Left ventricle myocardium inferior (tissue), 1 donor: ENCODE measurements around the gene CCDC187. TPM values are rescaled to one million over a fixed set of nuclear protein-coding genes. Genes with fewer than 3 reads are reported as not detected.

Source experiments
- DNase-seq: peaks from one replicate; pipeline ENCODE4 v3.0.0-alpha.2; 2020
- H3K27ac ChIP-seq: fragments of 200-600 bp; replicated peaks from 2 replicates; pipeline ENCODE4 v1.8.0; 2021
- H3K27me3 ChIP-seq: fragments of 200-600 bp; 2 replicates; pipeline ENCODE4 v1.8.0; 2021; ENCODE audit warnings: low read depth
- H3K36me3 ChIP-seq: fragments of 200-600 bp; 2 replicates; pipeline ENCODE4 v1.8.0; 2021
- H3K4me1 ChIP-seq: fragments of 200-600 bp; 2 replicates; pipeline ENCODE4 v1.8.0; 2021
- H3K4me3 ChIP-seq: fragments of 200-600 bp; 2 replicates; pipeline ENCODE4 v1.8.0; 2021; ENCODE audit warnings: mild to moderate bottlenecking, moderate library complexity
- H3K9me3 ChIP-seq: fragments of 200-600 bp; replicated peaks from 2 replicates; pipeline ENCODE4 v1.8.0; 2021
- CTCF ChIP-seq: fragments of 200-600 bp; IDR thresholded peaks from 2 replicates; pipeline ENCODE4 v1.8.0; 2021; ENCODE audit warnings: antibody characterized with exemption, mild to moderate bottlenecking, borderline replicate concordance
- intact Hi-C: fragments of 100-400 bp; cut with micrococcal nuclease; formaldehyde crosslinking; loops from one replicate; pipeline ENCODE4 v1.11.0; 2022
- total RNA-seq: library from RNA; stranded (reverse); fragmentation: NEBNext Ultra II Directional; extraction: Animal tissue kit (Norgen Biotek cat#: 25700); gene quantifications from one replicate; pipeline ENCODE4 v1.2.1, GENCODE V29; 2021
- donor health status: DM: no; HTN: yes; CAD: no; lungs with severe emphysema.

CCDC187 gene
- total RNA-seq, 1 donor from 2014 or later = not detected

DNA sequence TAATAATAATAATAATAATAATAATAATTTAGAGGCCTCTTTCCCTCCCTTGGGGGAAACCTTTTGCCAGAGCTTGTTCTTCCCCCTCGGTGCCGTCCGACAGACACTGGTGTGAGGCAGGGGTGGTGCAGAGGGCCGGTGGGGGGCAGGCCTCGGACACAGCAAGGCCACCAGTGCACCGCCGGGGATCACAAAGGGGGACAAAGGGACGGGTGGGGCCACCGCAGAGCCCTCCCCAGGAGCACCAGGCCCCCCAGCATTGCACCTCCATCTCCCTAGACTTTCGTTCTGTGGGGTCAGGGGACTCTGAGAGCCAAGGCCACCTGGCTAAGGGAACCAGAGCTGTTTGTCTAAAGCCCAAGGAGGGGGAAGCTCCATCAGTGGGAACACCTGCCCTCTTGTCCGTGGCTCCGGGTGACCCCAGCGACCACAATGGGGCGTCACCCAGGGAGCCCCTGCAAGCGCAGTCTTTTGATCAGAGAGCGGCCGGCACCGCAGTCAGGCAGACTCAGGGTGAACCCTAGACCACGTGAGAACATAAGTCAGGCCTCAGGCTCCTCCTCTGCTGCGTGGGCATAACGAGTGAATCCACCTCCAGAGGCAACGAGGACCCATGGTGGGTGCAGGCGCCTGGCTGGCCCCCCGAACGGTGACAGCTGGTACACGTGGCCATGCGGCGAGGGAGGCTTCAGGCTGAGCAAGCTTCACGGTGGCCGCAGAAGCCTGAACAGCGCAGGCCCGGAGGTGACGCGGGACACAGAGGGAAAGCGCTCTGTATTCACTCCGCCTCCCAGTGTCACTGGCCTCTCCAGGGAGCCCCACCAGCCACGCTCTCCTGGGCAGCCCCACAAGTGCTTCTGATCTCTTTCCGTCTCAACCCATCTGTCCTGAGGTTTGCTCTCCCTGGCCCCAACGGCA, 46.3 kb downstream of the CCDC187 start:
- no peak for TF ChIP-seq CTCF
- no peak overlapping the region for H3K27ac ChIP-seq
- intact Hi-C loops = no loop called here
- no peaks in the 10 kb centered on the region for H3K36me3 ChIP-seq
- H3K4me3 ChIP-seq = no peak overlapping the region
- H3K4me1 ChIP-seq = peaks cover 8% of the 10 kb centered on the region
- H3K27me3 ChIP-seq = peaks cover 76% of the 10 kb centered on the region
- no peak for DNase-seq
- no peaks in the 10 kb centered on the region for H3K9me3 ChIP-seq

- peak; percentile 15 for TF ChIP-seq CTCF
- Histone ChIP-seq H3K4me1 (peaks cover 8% of the 10 kb centered on the region), H3K9me3 (no peaks in the 10 kb centered on the region), H3K27me3 (peaks cover 66% of the 10 kb centered on the region), H3K36me3 (no peaks in the 10 kb centered on the region), H3K27ac (no peak overlapping the region), H3K4me3 (no peak overlapping the region)
- intact Hi-C loops = no loop called here
- no peak for DNase-seq
These were observed 47.7 kb downstream of the CCDC187 start for GRCh38 chr9:136255896-136256890.

DNA sequence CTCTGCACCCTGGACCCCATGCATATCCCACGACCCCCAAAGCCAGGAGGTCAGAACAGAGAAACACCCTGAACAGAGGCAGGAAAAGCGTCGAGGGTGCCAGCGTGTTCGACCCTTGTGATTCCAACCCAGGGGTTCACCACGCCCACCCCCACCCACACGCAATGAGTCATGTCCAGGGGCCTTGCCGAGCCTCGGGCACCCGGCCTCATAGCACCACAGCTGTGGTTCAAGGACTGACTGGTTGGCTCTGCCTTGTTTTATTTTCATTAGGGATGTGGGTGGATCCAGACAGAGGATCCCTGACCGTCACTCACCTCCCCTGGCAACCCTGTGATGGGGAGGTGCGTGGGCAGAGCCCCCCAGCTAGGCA, 48.7 kb downstream of the CCDC187 start:
- H3K4me3 ChIP-seq = no peak overlapping the region
- H3K4me1 ChIP-seq = peaks cover 8% of the 10 kb centered on the region
- H3K27me3 ChIP-seq = peaks cover 66% of the 10 kb centered on the region
- no peaks in the 10 kb centered on the region for H3K36me3 ChIP-seq
- intact Hi-C loops = no loop called here
- H3K27ac ChIP-seq = no peak overlapping the region
- no peak for TF ChIP-seq CTCF
- H3K9me3 ChIP-seq = no peaks in the 10 kb centered on the region
- DNase-seq = no peak

DNA sequence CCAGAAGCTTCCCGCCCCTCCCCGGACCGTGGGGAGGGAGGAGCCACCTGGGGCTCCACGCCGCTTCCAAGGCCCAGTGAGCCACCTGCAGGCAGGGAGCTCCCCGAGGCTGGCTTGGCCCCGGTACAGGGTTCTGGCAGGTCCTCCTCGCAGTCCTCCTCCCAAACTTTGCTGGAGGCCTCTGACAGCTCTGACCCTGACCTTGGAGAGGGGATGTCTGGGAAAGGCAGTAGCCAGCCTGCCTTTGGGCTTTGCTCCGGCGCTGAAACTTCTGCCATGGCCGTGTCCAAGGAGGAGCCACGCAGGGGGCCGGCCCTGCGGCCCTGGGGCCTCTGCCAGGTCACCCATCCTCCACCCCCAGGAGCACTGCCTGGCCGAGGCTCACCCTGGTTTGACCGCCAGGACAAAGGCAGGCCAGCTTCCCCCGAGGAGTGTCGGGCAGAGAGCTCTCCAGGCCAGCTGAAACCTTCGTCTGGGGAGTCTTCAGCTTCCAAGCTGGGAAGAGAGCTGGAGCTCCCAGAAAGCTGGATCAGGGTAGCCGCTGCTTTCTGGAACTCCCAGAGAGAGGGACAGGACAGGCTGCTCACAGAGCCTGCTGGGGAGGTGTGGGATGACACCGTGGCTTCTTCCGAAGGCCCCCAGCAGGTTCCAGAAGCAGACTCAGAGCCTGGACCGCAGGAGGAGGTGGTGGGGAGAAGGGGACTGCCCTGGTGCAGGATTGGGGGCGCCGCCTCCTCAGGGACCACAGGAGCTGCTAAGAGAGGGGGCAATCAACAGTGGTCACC, 49.3 kb downstream of the CCDC187 start:
- no peak for TF ChIP-seq CTCF
- no peak overlapping the region for H3K27ac ChIP-seq
- H3K9me3 ChIP-seq = no peaks in the 10 kb centered on the region
- H3K36me3 ChIP-seq = no peaks in the 10 kb centered on the region
- H3K4me3 ChIP-seq = no peak overlapping the region
- intact Hi-C loops = no loop called here
- H3K27me3 ChIP-seq = peaks cover 64% of the 10 kb centered on the region
- H3K4me1 ChIP-seq = peaks cover 8% of the 10 kb centered on the region
- DNase-seq = no peak
